Common myeloid progenitor, CD34-positive (primary cell): ENCODE data around the gene HSH2D.

Experiments used
- CTCF ChIA-PET: fragments of 350-600 bp; sonication (Branson Sonifier 250); formaldehyde crosslinking; loops from one replicate; lab custom pipeline; 2021; ENCODE audit warnings: antibody characterized with exemption; lab: Charles Lee
- POLR2A ChIA-PET: fragments of 350-600 bp; sonication (Branson Sonifier 250); formaldehyde crosslinking; loops from one replicate; lab custom pipeline; 2021; ENCODE audit warnings: antibody characterized with exemption; lab: Charles Lee
- DNase-seq, 3 donors: peaks; one replicate each; pipeline versions ENCODE4 v3.0.0 to v3.0.0-alpha.2; 2013
- H3K27ac ChIP-seq, 2 experiments: 1 replicate in 1 of 2; 2 replicates in 1 of 2; pipeline ENCODE4 v1.7.0; 2013; ENCODE audit warnings: inconsistent platforms in 2 of 2, low read length in 2 of 2, mild to moderate bottlenecking in 2 of 2, low read depth in 1 of 2, moderate library complexity in 1 of 2; ENCODE audit not compliant: severe bottlenecking in 2 of 2, insufficient read depth in 1 of 2, poor library complexity in 1 of 2
- H3K27me3 ChIP-seq, 5 experiments: replicated peaks in 2 of 5; 1 replicate in 3 of 5; 2 replicates in 2 of 5; pipeline versions ENCODE4 v1.6.1 to v1.7.0; 2013; ENCODE audit warnings: low read length in 4 of 5, mild to moderate bottlenecking in 2 of 5, moderate library complexity in 2 of 5, inconsistent platforms in 1 of 5; ENCODE audit not compliant: insufficient read depth in 5 of 5, control insufficient read depth in 4 of 5
- H3K36me3 ChIP-seq, 4 experiments: 1 replicate in 2 of 4; 2 replicates in 2 of 4; pipeline versions ENCODE4 v1.6.1 to v1.7.0; 2013; ENCODE audit warnings: low read length in 3 of 4, control low read depth in 1 of 4, mild to moderate bottlenecking in 1 of 4; ENCODE audit not compliant: control insufficient read depth in 4 of 4, insufficient read depth in 4 of 4
- H3K4me1 ChIP-seq, 4 experiments: 1 replicate in 3 of 4; 2 replicates in 1 of 4; pipeline versions ENCODE4 v1.6.1 to v1.7.1; 2013; ENCODE audit warnings: low read length in 3 of 4, mild to moderate bottlenecking in 3 of 4, control low read depth in 1 of 4, inconsistent platforms in 1 of 4, moderate library complexity in 1 of 4; ENCODE audit not compliant: control insufficient read depth in 4 of 4, insufficient read depth in 4 of 4; ENCODE audit errors: control extremely low read depth in 1 of 4
- H3K4me3 ChIP-seq, 7 experiments: 1 replicate in 4 of 7; 2 replicates in 3 of 7; pipeline versions ENCODE4 v1.5.1 to v1.7.0; 2013; ENCODE audit warnings: mild to moderate bottlenecking in 7 of 7, low read length in 6 of 7, moderate library complexity in 6 of 7, inconsistent platforms in 2 of 7, low read depth in 2 of 7, control low read depth in 1 of 7; ENCODE audit not compliant: insufficient read depth in 4 of 7, control insufficient read depth in 1 of 7; ENCODE audit errors: extremely low read depth in 1 of 7
- H3K9me3 ChIP-seq, 5 experiments: 1 replicate in 4 of 5; 2 replicates in 1 of 5; pipeline versions ENCODE4 v1.6.1 to v1.7.1; 2013; ENCODE audit warnings: low read length in 4 of 5, mild to moderate bottlenecking in 2 of 5, inconsistent platforms in 1 of 5, low read depth in 1 of 5, moderate library complexity in 1 of 5; ENCODE audit not compliant: control insufficient read depth in 4 of 5, insufficient read depth in 2 of 5; ENCODE audit errors: control extremely low read depth in 1 of 5
- WGBS: methylation state at CpG from one replicate; pipeline ENCODE4 v1.1.5; 2013; ENCODE audit not compliant: insufficient coverage; 5-methylcytosine and 5-hydroxymethylcytosine counted together

HSH2D gene

DNA sequence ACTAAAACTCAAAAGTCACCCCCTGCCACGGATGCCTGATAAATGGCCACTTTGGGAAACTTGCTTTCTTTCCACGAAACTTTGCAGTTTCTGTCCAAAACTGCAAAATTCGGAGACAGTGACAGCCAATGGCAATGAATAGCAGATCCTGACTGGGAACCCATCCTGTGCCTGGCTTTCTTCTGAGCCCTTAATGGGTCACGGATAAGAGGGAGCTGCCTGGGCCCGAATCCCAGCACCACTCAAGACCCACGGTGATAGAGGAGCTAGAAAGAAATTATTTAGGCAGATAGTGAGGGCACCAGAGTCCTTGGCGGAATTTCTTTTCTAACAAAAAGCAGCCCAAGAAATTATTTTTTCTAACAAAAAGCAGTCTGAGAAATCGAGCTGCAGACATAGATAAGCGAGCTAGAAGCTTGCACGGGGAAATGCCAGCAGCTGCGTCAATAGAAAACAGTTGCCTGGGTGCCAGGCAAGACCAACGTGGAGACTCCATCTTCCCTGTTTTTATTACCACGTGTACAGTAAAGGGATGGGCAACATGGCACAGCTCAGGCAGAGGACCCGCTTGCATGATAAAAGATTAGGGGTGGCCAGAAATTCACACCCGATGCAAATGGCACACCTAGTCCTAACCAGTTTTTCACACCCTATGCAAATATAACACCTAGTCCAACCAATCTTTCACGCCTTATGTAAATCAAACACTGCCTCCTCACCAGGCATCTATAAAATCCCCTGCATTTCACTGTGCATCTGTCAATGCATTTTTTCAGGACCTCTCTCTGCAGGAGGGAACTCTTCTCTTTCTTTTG lies 7.1 kb upstream of the HSH2D start:
- Histone ChIP-seq H3K4me3 (no peak overlapping the region), H3K4me1 (peaks cover 5 to 75% (median 68%) of the 10 kb centered on the region in 4 experiments), H3K9me3 (no peaks in the 10 kb centered on the region), H3K27ac (no peak overlapping the region), H3K27me3 (no peaks in the 10 kb centered on the region), H3K36me3 (peaks cover 9 to 34% (median 32%) of the 10 kb centered on the region in 4 experiments)
- CTCF ChIA-PET = interaction anchor here (0.7 to 2.8 kb wide), 11 partner anchors 8 to 76 kb away, joined by 3 to 9 read pairs (median 4); partner anchors contain the start of gene FAM32A
- POLR2A ChIA-PET = interaction anchor here (0.7 kb wide), 1 partner anchor 13 kb away, joined by 3 read pairs; no protein-coding TSS in a partner anchor
- 85% methylated on average over 10 of the region's 16 CpGs for WGBS
- peak in 2 of 3 donors; percentile 58 to 72 for DNase-seq

DNA sequence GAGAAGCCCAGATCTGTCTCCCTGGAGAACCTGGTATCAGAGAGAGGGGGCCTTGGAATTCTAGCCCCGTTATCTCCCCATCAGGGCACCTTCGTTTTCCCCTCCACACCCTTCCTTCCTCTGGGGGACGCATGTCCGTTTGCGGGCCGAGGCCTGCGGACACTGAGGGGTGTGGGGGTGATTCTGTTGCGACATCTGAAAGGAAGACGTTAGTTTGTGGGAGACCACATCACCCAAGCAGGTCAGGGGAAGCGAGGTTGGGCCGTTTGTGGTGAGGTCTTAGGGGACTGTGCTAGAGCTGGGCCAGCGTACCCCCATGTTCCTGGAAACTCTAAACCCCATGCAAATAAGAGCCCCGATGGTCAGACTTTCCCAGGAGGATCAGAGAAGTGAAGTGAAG lies 3.7 kb upstream of the HSH2D start:
- Histone ChIP-seq H3K27me3 (no peaks in the 10 kb centered on the region), H3K4me3 (peak overlapping the region in 3 of 7 experiments; percentile 1 to 26 (median 19)), H3K9me3 (no peaks in the 10 kb centered on the region), H3K27ac (peak overlapping the region; percentile 65 to 74), H3K4me1 (peaks cover 5 to 87% (median 81%) of the 10 kb centered on the region in 4 experiments), H3K36me3 (peaks cover 0 to 3% (median 0%) of the 10 kb centered on the region in 4 experiments)
- ChIA-PET CTCF (interaction anchor here (0.7 to 3.5 kb wide), 6 partner anchors 10 to 78 kb away, joined by 3 to 15 read pairs (median 3); partner anchors contain the start of gene FAM32A), POLR2A (interaction anchor here (0.6 to 1.1 kb wide), 5 partner anchors 19 to 69 kb away, joined by 3 to 4 read pairs (median 3); no protein-coding TSS in a partner anchor)
- DNase-seq = peak; percentile 84 to 94 (median 94)
- WGBS = 0% methylated on average over 6 of the region's 13 CpGs

DNA sequence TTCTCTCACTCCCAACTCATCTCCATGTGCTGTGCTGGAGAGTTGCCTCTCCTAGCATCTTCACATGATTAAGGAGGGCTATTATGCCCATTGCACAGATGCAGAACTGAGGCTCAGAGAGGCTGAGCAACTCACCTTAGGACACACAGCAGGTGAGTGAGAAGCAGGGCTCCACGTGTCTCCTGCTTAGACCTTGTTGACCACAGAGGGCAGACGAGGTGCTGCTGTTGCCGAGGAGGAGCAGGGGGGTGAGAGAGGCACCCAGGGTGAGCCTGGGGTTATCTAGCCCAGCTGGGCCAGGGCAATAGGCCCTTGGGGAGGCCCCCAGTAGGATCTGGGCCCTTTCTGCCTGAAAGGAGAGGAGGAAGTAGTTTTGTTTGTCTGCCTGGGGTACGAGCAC lies 2.4 kb upstream of the HSH2D start:
- CTCF ChIA-PET = interaction anchor here (0.9 to 3.5 kb wide), 10 partner anchors 9 to 99 kb away, joined by 3 to 15 read pairs (median 3); partner anchors contain the start of gene RAB8A
- peaks cover 7 to 89% (median 82%) of the 10 kb centered on the region in 4 experiments for H3K4me1 ChIP-seq
- 0% methylated on average over 2 of the region's 4 CpGs for WGBS
- POLR2A ChIA-PET = interaction anchor here (1.9 kb wide), 1 partner anchor 30 kb away, joined by 4 read pairs; the partner anchor contains the start of gene RAB8A
- no peaks in the 10 kb centered on the region for H3K27me3 ChIP-seq
- peak overlapping the region; percentile 61 to 74 for H3K27ac ChIP-seq
- no peaks in the 10 kb centered on the region for H3K9me3 ChIP-seq
- peaks cover 0 to 6% (median under 1%) of the 10 kb centered on the region in 4 experiments for H3K36me3 ChIP-seq
- H3K4me3 ChIP-seq = no peak overlapping the region
- peak; percentile 62 to 91 (median 82) for DNase-seq

DNA sequence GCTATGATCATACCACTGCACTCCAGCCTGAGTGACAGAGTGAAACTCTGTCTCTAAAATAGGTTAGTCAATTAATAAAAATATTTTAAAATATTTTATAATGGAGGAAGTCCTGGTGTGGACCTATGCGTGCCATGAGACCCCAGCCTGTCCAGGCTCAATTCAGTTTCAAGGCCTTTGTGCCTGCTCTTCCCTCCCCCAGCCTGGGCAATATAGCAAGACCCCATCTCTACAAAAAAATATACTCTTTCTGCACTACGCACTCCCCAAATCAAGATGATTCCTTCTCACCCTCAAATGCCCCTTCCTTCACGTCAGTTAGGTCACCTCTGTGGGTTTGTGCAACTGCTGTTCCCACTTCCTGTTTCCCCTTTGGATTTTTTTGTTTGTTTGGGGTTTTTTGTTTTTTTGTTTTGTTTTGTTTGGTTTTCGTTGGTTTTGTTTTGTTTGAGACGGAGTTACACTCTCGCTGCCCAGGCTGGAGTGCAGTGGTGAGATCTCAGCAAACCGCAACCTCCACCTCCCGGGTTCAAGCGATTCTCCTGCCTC lies 1.4 kb upstream of the HSH2D start:
- H3K4me3 ChIP-seq = no peak overlapping the region
- DNase-seq = peak in 2 of 3 donors; percentile 55 to 56
- ChIA-PET CTCF (interaction anchor here (1.0 to 3.5 kb wide), 4 partner anchors 15 to 100 kb away, joined by 3 to 15 read pairs (median 3); no protein-coding TSS in a partner anchor), POLR2A (interaction anchor here (0.7 to 1.9 kb wide), 2 partner anchors 31 to 1712 kb away, joined by 3 to 4 read pairs; partner anchors contain the start of gene RAB8A)
- H3K27ac ChIP-seq = peak overlapping the region in 1 of 2 experiments; percentile 43
- H3K4me1 ChIP-seq = peaks cover 10 to 88% (median 82%) of the 10 kb centered on the region in 4 experiments
- H3K27me3 ChIP-seq = no peaks in the 10 kb centered on the region
- H3K9me3 ChIP-seq = no peaks in the 10 kb centered on the region
- 81% methylated on average over 6 of the region's 9 CpGs for WGBS
- peaks cover 0 to 15% (median 3%) of the 10 kb centered on the region in 4 experiments for H3K36me3 ChIP-seq

DNA sequence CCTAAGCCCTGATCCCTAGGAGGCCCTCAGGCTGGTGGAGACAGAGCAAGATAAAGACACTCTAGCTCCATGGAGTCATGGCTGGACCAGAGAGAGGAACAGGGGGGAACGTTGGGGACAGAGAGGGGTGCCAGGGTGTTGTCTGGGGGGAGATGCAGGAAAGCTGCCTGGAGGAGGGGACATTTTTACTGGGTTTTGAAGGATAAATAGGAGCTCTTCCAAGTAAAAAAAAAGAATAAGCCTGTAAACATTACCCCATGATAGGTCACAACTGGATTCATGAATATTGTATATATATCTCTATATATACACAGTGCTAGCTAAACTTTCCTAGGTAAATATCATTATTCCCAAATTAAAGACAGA lies 714 bp downstream of the HSH2D start:
- peak overlapping the region; percentile 69 to 81 for H3K27ac ChIP-seq
- no CpG with 5 or more reads among the region's 1 CpG for WGBS
- H3K4me3 ChIP-seq = peak overlapping the region; percentile 40 to 94 (median 72)
- peaks cover 2 to 27% (median 9%) of the 10 kb centered on the region in 4 experiments for H3K36me3 ChIP-seq
- no peaks in the 10 kb centered on the region for H3K9me3 ChIP-seq
- POLR2A ChIA-PET = interaction anchor here (0.8 to 1.9 kb wide), 5 partner anchors 11 to 41 kb away, joined by 4 to 11 read pairs (median 5); partner anchors contain the start of genes FAM32A and RAB8A
- no peaks in the 10 kb centered on the region for H3K27me3 ChIP-seq
- DNase-seq = no peak
- peaks cover 9 to 94% (median 87%) of the 10 kb centered on the region in 4 experiments for H3K4me1 ChIP-seq
- CTCF ChIA-PET = interaction anchor here (0.6 to 2.9 kb wide), 12 partner anchors 8 to 47 kb away, joined by 3 to 11 read pairs (median 5); partner anchors contain the start of gene FAM32A

DNA sequence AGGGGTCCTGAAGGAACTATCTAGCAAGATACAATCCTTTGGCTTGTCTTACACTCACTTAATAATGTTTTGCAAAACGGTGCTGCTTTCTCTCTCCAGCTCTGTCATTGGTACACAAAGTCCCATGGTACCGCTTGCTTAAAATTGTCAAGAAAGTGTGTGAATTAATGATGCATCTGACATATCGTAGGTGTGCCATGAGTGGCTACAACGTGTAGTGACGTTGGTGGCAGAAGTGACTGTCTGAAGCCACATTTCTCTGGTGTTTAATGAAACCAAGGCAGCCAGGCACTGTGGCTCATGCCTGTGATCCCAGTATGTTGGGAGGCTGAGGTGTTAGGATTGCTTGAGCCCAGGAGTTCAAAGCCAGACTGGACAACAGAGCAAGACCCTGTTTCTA lies 2.6 kb downstream of the HSH2D start:
- H3K9me3 ChIP-seq = no peaks in the 10 kb centered on the region
- peak overlapping the region in 1 of 2 experiments; percentile 9 for H3K27ac ChIP-seq
- no peaks in the 10 kb centered on the region for H3K27me3 ChIP-seq
- ChIA-PET POLR2A (no interaction called here), CTCF (interaction anchor here (0.7 to 2.9 kb wide), 6 partner anchors 8 to 104 kb away, joined by 3 to 11 read pairs (median 3); no protein-coding TSS in a partner anchor)
- DNase-seq = no peak
- peaks cover 2 to 35% (median 12%) of the 10 kb centered on the region in 4 experiments for H3K36me3 ChIP-seq
- peaks cover 6 to 94% (median 86%) of the 10 kb centered on the region in 4 experiments for H3K4me1 ChIP-seq
- H3K4me3 ChIP-seq = peak overlapping the region in 6 of 7 experiments; percentile 19 to 94 (median 62)
- 61% methylated on average over 4 of the region's 5 CpGs for WGBS
